CD4-positive, alpha-beta T cell treated with Interleukin-12 subunit alpha and Interleukin-12 subunit beta, for 1 hour (primary cell): ENCODE data around the gene LDHA.
A peak's percentile ranks its signal among the peaks of the same experiment; 100 is the strongest.

ENCODE experiments used
- DNase-seq: peaks from one replicate; pipeline ENCODE4 v3.0.0-alpha.2; 2020

The LDHA gene

GRCh38 chr11:18394275-18394927 lies at the start of gene LDHA:
Gene LDHA, plus strand, starts transcription at chr11:18394563. Its CDS starts 2,280 bp downstream, at chr11:18396843.
- DNase-seq: peak; percentile 98

- no peak for DNase-seq
Observed at GRCh38 chr11:18347471-18348125, 46.8 kb upstream of the LDHA start.

- DNase-seq: no peak
Observed at GRCh38 chr11:18352581-18352980, 41.8 kb upstream of the LDHA start.

- no peak for DNase-seq
Observed at GRCh38 chr11:18358646-18359045, 35.7 kb upstream of the LDHA start.

GRCh38 chr11:18361154-18361553 lies 33.2 kb upstream of the LDHA start:
- DNase-seq: no peak

- no peak for DNase-seq
Observed at GRCh38 chr11:18364495-18365073, 29.8 kb upstream of the LDHA start.

GRCh38 chr11:18365741-18366140 lies 28.6 kb upstream of the LDHA start:
- no peak for DNase-seq

GRCh38 chr11:18366286-18366685 lies 28.1 kb upstream of the LDHA start:
- no peak for DNase-seq

GRCh38 chr11:18367431-18367830 lies 26.9 kb upstream of the LDHA start:
- no peak for DNase-seq

GRCh38 chr11:18368221-18368620 lies 26.1 kb upstream of the LDHA start:
- DNase-seq: no peak

- DNase-seq: no peak
Observed at GRCh38 chr11:18369398-18369797, 25.0 kb upstream of the LDHA start.

GRCh38 chr11:18371279-18371678 lies 23.1 kb upstream of the LDHA start:
- no peak for DNase-seq

- DNase-seq: no peak
Observed at GRCh38 chr11:18372201-18372600, 22.2 kb upstream of the LDHA start.

GRCh38 chr11:18374956-18375355 lies 19.4 kb upstream of the LDHA start:
- no peak for DNase-seq

GRCh38 chr11:18375941-18376340 lies 18.4 kb upstream of the LDHA start:
- DNase-seq: no peak

GRCh38 chr11:18379201-18379600 lies 15.2 kb upstream of the LDHA start:
- no peak for DNase-seq

GRCh38 chr11:18383388-18384156 lies 10.8 kb upstream of the LDHA start:
- peak; percentile 82 for DNase-seq

- peak; percentile 28 for DNase-seq
Observed at GRCh38 chr11:18384157-18384641, 10.2 kb upstream of the LDHA start.

GRCh38 chr11:18390088-18390487 lies 4.3 kb upstream of the LDHA start:
- no peak for DNase-seq

- no peak for DNase-seq
Observed at GRCh38 chr11:18392434-18393321, 1.7 kb upstream of the LDHA start.

- DNase-seq: no peak
Observed at GRCh38 chr11:18393581-18394274, 635 bp upstream of the LDHA start.
